Ovary (tissue), 9 donors: ENCODE results near the gene GALNT16. TPM values are rescaled to one million over a fixed set of nuclear protein-coding genes. Genes with fewer than 3 reads are reported as not detected.

Experiments used
- DNase-seq, 5 donors: peaks; one replicate each; pipeline ENCODE4 v3.0.0-alpha.2; 2019 to 2020
- H3K27ac ChIP-seq, 2 donors: fragments of 200-600 bp; one replicate each; pipeline versions ENCODE4 v1.5.1 to v1.8.0; 2019 to 2022
- H3K27me3 ChIP-seq: fragments of 200-600 bp; one replicate; pipeline ENCODE4 v1.8.0; 2022
- H3K36me3 ChIP-seq: fragments of 200-600 bp; sonication (generic); one replicate; pipeline ENCODE4 v1.5.1; 2019
- H3K4me1 ChIP-seq: one replicate; pipeline ENCODE4 v1.8.1; 2013; ENCODE audit warnings: mild to moderate bottlenecking, moderate library complexity; ENCODE audit not compliant: insufficient read depth
- H3K4me3 ChIP-seq: fragments of 200-600 bp; sonication (generic); one replicate; pipeline ENCODE4 v1.5.1; 2017
- H3K9me3 ChIP-seq, 2 donors: fragments of 200-600 bp in 1 of 2; sonication (generic) in 1 of 2; one replicate each; pipeline versions ENCODE4 v1.5.1 to v1.8.1; 2013 to 2019; ENCODE audit warnings: mild to moderate bottlenecking in 1 of 2, moderate library complexity in 1 of 2
- EP300 ChIP-seq: sonication (generic); formaldehyde crosslinking; IDR thresholded peaks from one replicate; pipeline ENCODE4 v1.6.1; 2017; ENCODE audit warnings: antibody characterized with exemption
- POLR2A ChIP-seq: fragments of 450-650 bp; IDR thresholded peaks from one replicate; pipeline ENCODE4 v1.6.1; 2017; ENCODE audit warnings: antibody characterized with exemption, mild to moderate bottlenecking, moderate library complexity
- WGBS, 3 donors: extraction: QIAGEN DNeasy Blood & Tissue Kit in 1 of 3; methylation state at CpG; one replicate each; pipeline versions ENCODE4 v1.1.5 to v1.1.7; 2013 to 2017; 5-methylcytosine and 5-hydroxymethylcytosine counted together
- intact Hi-C, 4 donors: fragments of 100-400 bp; cut with DNase I; formaldehyde crosslinking; loops; one replicate each; pipeline versions ENCODE4 v1.11.0 to v1.15.1; 2022 to 2023
- polyA plus RNA-seq, 2 donors: library from polyadenylated mRNA; stranded (reverse); fragments of 200-250 nt in 1 of 2; fragments of 350-450 nt in 1 of 2; fragmentation: Illumina TruSeq in 1 of 2; extraction: RNeasy Lipid Tissue Mini Kit (QIAGEN cat#74804) in 1 of 2; gene quantifications; one replicate each; pipeline ENCODE4 v1.2.3, GENCODE V29; 2013 to 2014
- total RNA-seq, 7 donors: library from RNA; depleted of rRNA in 2 of 7; stranded (reverse); fragments of >200 nt in 2 of 7; fragmentation: NEBNext Ultra II Directional in 3 of 7; extraction: Animal tissue kit (Norgen Biotek cat#: 25700) in 3 of 7; gene quantifications; one replicate each; pipeline versions ENCODE4 v1.1.0 to v1.2.4, GENCODE V29; 2016 to 2023
- TF ChIP-seq, protein P1 (sequence below), 3 donors: fragments of 450-650 bp in 2 of 3; fragments of 200-600 bp in 1 of 3; IDR thresholded peaks; one replicate each; pipeline versions ENCODE4 v1.5.1 to v1.8.0; 2016 to 2022; ENCODE audit warnings: antibody characterized with exemption in 3 of 3, mild to moderate bottlenecking in 1 of 3
- donor health status: DM: no; HTN: no; CAD: no; lungs with moderate emphysema.
- donor health status: DM: no; HTN: no; CAD: no.
- donor health status: Bipolar disorder and iron deficiency.
- donor health status: DM: yes; HTN: yes; CAD: no.
- donor health status: DM: no; HTN: no; CAD: no.
- donor health status: DM: yes; HTN: yes; CAD: no.

GALNT16 gene
- total and polyA plus RNA-seq, 9 donors, result 0.36 to 5.3 (median 2.0) TPM

DNA sequence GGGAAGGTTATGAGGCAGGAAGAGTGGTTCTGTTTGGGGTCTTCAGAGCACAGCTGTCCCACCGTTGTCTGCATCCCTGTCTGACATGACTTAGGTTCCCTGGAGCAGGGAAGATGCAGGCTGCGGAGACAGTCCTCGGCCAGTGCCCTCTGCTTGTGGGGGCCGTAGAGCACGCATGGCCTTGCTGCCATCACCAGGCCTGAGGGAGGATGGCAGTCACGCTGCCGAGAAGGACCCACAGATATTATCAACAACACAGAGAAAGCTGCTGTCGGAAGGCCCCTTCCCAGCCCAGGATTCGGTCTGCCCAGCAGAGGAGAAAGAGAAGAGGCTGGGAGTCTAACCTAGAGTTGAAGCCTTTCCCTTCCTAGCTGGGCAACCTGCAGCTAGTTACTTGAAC lies 103.1 kb downstream of the GALNT16 start:
- DNase-seq, result peak in 2 of 5 donors; percentile 41 to 48
- Histone ChIP-seq H3K36me3 (no peaks in the 10 kb centered on the region), H3K27me3 (no peaks in the 10 kb centered on the region), H3K4me1 (no peaks in the 10 kb centered on the region), H3K27ac (no peak overlapping the region), H3K9me3 (no peaks in the 10 kb centered on the region), H3K4me3 (no peak overlapping the region)
- WGBS, 3 donors, result 16 to 25% (median 20%) methylated on average over 9 of the region's 9 CpGs
- intact Hi-C loops, result loop anchor here in 1 of 4 donors (10.0 kb wide), 1 partner anchor 118 kb away; no protein-coding TSS in a partner anchor
- TF ChIP-seq EP300 (no peak), POLR2A (no peak)
- TF ChIP-seq, protein P1, sequence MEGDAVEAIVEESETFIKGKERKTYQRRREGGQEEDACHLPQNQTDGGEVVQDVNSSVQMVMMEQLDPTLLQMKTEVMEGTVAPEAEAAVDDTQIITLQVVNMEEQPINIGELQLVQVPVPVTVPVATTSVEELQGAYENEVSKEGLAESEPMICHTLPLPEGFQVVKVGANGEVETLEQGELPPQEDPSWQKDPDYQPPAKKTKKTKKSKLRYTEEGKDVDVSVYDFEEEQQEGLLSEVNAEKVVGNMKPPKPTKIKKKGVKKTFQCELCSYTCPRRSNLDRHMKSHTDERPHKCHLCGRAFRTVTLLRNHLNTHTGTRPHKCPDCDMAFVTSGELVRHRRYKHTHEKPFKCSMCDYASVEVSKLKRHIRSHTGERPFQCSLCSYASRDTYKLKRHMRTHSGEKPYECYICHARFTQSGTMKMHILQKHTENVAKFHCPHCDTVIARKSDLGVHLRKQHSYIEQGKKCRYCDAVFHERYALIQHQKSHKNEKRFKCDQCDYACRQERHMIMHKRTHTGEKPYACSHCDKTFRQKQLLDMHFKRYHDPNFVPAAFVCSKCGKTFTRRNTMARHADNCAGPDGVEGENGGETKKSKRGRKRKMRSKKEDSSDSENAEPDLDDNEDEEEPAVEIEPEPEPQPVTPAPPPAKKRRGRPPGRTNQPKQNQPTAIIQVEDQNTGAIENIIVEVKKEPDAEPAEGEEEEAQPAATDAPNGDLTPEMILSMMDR (IDR thresholded peaks at IDR 0.05), result peak in 2 of 3 donors; percentile 16 to 28

GRCh38 chr14:69363964-69364363 lies 104.0 kb downstream of the GALNT16 start:
- Histone ChIP-seq H3K4me3 (no peak overlapping the region), H3K36me3 (no peaks in the 10 kb centered on the region), H3K27ac (no peak overlapping the region), H3K27me3 (no peaks in the 10 kb centered on the region), H3K9me3 (no peaks in the 10 kb centered on the region), H3K4me1 (no peaks in the 10 kb centered on the region)
- 89 to 91% (median 90%) methylated on average over 4 of the region's 4 CpGs for WGBS, 3 donors
- TF ChIP-seq POLR2A (no peak), EP300 (no peak)
- TF ChIP-seq, protein P1 (IDR thresholded peaks at IDR 0.05), result no peak
- no peak for DNase-seq
- intact Hi-C loops, result loop anchor here in 1 of 4 donors (10.0 kb wide), 1 partner anchor 119 kb away; no protein-coding TSS in a partner anchor

- no peak for DNase-seq
- Histone ChIP-seq H3K27ac (no peak overlapping the region), H3K4me1 (no peaks in the 10 kb centered on the region), H3K4me3 (no peak overlapping the region), H3K9me3 (no peaks in the 10 kb centered on the region), H3K36me3 (no peaks in the 10 kb centered on the region), H3K27me3 (no peaks in the 10 kb centered on the region)
- 71 to 81% (median 76%) methylated on average over 2 of the region's 2 CpGs for WGBS, 3 donors
- TF ChIP-seq EP300 (no peak), POLR2A (no peak)
- TF ChIP-seq, protein P1 (IDR thresholded peaks at IDR 0.05), result no peak
- intact Hi-C loops, result loop anchor here in 1 of 4 donors (10.0 kb wide), 1 partner anchor 120 kb away; no protein-coding TSS in a partner anchor
Observed at GRCh38 chr14:69364378-69364777, 104.4 kb downstream of the GALNT16 start.

DNA sequence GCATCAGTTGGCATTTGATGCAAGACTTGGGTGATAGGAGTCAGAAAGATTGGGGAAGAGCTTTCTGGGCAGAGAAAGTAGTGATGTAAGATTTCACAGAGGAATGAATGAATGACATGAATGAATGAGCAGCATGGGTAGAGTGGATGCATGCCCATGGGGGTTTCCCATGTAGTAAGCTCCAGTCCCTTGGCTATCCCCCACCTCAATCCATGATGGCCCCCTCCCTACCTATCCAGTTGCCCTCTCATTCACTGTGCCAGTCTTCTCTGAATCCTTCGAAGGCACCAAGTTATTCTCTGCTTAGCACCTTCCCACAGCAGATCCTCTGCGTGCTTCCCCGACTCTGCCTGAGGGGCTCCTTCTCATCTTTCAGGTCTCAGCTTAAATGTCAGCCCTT lies 106.1 kb downstream of the GALNT16 start:
- TF ChIP-seq POLR2A, result no peak
- no peak for TF ChIP-seq EP300
- TF ChIP-seq, protein P1 (IDR thresholded peaks at IDR 0.05), result no peak
- Histone ChIP-seq H3K36me3 (no peaks in the 10 kb centered on the region), H3K4me1 (no peaks in the 10 kb centered on the region), H3K9me3 (no peaks in the 10 kb centered on the region), H3K27me3 (no peaks in the 10 kb centered on the region), H3K4me3 (no peak overlapping the region), H3K27ac (no peak overlapping the region)
- DNase-seq, result no peak
- 41 to 59% (median 54%) methylated on average over 3 of the region's 3 CpGs for WGBS, 3 donors
- intact Hi-C loops, result loop anchor here in 1 of 4 donors (10.0 kb wide), 1 partner anchor 121 kb away; no protein-coding TSS in a partner anchor
